MCF 10A (cell line): Measurements from ENCODE around the gene CMC1. TPM values are rescaled to one million over a fixed set of nuclear protein-coding genes. Genes with fewer than 3 reads are reported as not detected.

Experiments used
- BruUV-seq: library from RNA; stranded (reverse); fragments of 400-500 nt; replicated peaks from 2 replicates; lab custom pipeline; 2021; lab: Mats Ljungman, UMichigan
- CTCF ChIA-PET: fragments of 300-600 bp; sonication (Branson Sonifier 250); formaldehyde crosslinking; extraction: SDS; loops from one replicate; lab custom pipeline; 2021; ENCODE audit warnings: antibody characterized with exemption, inconsistent platforms; lab: Yijun Ruan, JAX
- POLR2A ChIA-PET: fragments of 300-600, 350-650 bp; sonication (Branson Sonifier 250); formaldehyde crosslinking; extraction: SDS; loops from one replicate; lab custom pipeline; 2020; ENCODE audit warnings: antibody characterized with exemption, inconsistent platforms; lab: Yijun Ruan, JAX
- DNase-seq: peaks from one replicate; pipeline ENCODE4 v3.0.0-alpha.2; 2018; ENCODE audit not compliant: unreplicated experiment
- H3K27ac Mint-ChIP-seq: one replicate; pipeline ENCODE4 v1.8.0; 2022; ENCODE audit warnings: mild to moderate bottlenecking, low read depth, mixed read lengths; ENCODE audit not compliant: unreplicated experiment
- H3K27me3 Mint-ChIP-seq: one replicate; pipeline ENCODE4 v1.8.0; 2022; ENCODE audit warnings: mixed read lengths; ENCODE audit not compliant: insufficient read depth, unreplicated experiment
- H3K36me3 Mint-ChIP-seq: one replicate; pipeline ENCODE4 v1.8.0; 2022; ENCODE audit warnings: mild to moderate bottlenecking, moderate library complexity, mixed read lengths; ENCODE audit not compliant: insufficient read depth, unreplicated experiment
- H3K4me1 Mint-ChIP-seq: one replicate; pipeline ENCODE4 v1.8.0; 2022; ENCODE audit warnings: mixed read lengths; ENCODE audit not compliant: insufficient read depth, unreplicated experiment
- H3K4me3 Mint-ChIP-seq: one replicate; pipeline ENCODE4 v1.8.0; 2022; ENCODE audit warnings: mild to moderate bottlenecking, moderate library complexity, mixed read lengths; ENCODE audit not compliant: unreplicated experiment
- H3K9me3 Mint-ChIP-seq: one replicate; pipeline ENCODE4 v1.8.0; 2022; ENCODE audit warnings: mixed read lengths; ENCODE audit not compliant: unreplicated experiment
- CTCF ChIP-seq: fragments of 200-600 bp; IDR thresholded peaks from one replicate; pipeline ENCODE4 v1.8.0; 2022; ENCODE audit warnings: antibody characterized with exemption, mild to moderate bottlenecking; ENCODE audit not compliant: unreplicated experiment
- intact Hi-C: fragments of 100-400 bp; cut with micrococcal nuclease; formaldehyde crosslinking; loops from 2 replicates; pipeline ENCODE4 v1.14.1; 2022
- total RNA-seq: library from RNA; stranded (reverse); gene quantifications from 2 replicates; pipeline ENCODE4 v1.2.3, GENCODE V29; 2022

CMC1 gene
- total RNA-seq, 1 experiment from 2014 or later = 31.9 TPM

GRCh38 chr3:28226020-28226419 lies 15.4 kb upstream of the CMC1 start:
- Mint-ChIP-seq H3K4me3 (no peak overlapping the region), H3K27ac (no peak overlapping the region), H3K4me1 (no peaks in the 10 kb centered on the region), H3K9me3 (peaks cover under 1% of the 10 kb centered on the region), H3K36me3 (no peaks in the 10 kb centered on the region), H3K27me3 (no peaks in the 10 kb centered on the region)
- CTCF ChIA-PET = no interaction called here
- no peak for DNase-seq
- intact Hi-C loops = no loop called here
- no peak for TF ChIP-seq CTCF
- BruUV-seq = no TSS peak
- POLR2A ChIA-PET = interaction anchor here (0.7 kb wide), 1 partner anchor 58 kb away, joined by 4 read pairs; no protein-coding TSS in a partner anchor

- BruUV-seq = no TSS peak
- Mint-ChIP-seq H3K9me3 (no peaks in the 10 kb centered on the region), H3K36me3 (no peaks in the 10 kb centered on the region), H3K27me3 (no peaks in the 10 kb centered on the region), H3K27ac (no peak overlapping the region), H3K4me3 (no peak overlapping the region), H3K4me1 (no peaks in the 10 kb centered on the region)
- intact Hi-C loops = no loop called here
- POLR2A ChIA-PET = no interaction called here
- no peak for DNase-seq
- TF ChIP-seq CTCF = no peak
- CTCF ChIA-PET = no interaction called here
Measured at GRCh38 chr3:28228623-28229022, 12.8 kb upstream of the CMC1 start.

GRCh38 chr3:28232659-28233058 lies 8.8 kb upstream of the CMC1 start:
- TF ChIP-seq CTCF = no peak
- no peaks in the 10 kb centered on the region for H3K4me1 Mint-ChIP-seq
- intact Hi-C loops = no loop called here
- DNase-seq = no peak
- no peak overlapping the region for H3K27ac Mint-ChIP-seq
- ChIA-PET CTCF (no interaction called here), POLR2A (no interaction called here)
- no peaks in the 10 kb centered on the region for H3K36me3 Mint-ChIP-seq
- no peak overlapping the region for H3K4me3 Mint-ChIP-seq
- no peaks in the 10 kb centered on the region for H3K27me3 Mint-ChIP-seq
- BruUV-seq = no TSS peak
- H3K9me3 Mint-ChIP-seq = no peaks in the 10 kb centered on the region

GRCh38 chr3:28234454-28234853 lies 7.0 kb upstream of the CMC1 start:
- POLR2A ChIA-PET = no interaction called here

More at GRCh38 chr3:28234454-28234853, 7.0 kb upstream of the CMC1 start:
- no peaks in the 10 kb centered on the region for H3K9me3 Mint-ChIP-seq
- no peaks in the 10 kb centered on the region for H3K27me3 Mint-ChIP-seq
- no TSS peak for BruUV-seq
- intact Hi-C loops = no loop called here
- CTCF ChIA-PET = interaction anchor here (0.9 kb wide), 1 partner anchor 488 kb away, joined by 3 read pairs; no protein-coding TSS in a partner anchor
- H3K36me3 Mint-ChIP-seq = no peaks in the 10 kb centered on the region
- no peaks in the 10 kb centered on the region for H3K4me1 Mint-ChIP-seq
- DNase-seq = no peak
- no peak for TF ChIP-seq CTCF
- H3K4me3 Mint-ChIP-seq = no peak overlapping the region
- H3K27ac Mint-ChIP-seq = no peak overlapping the region
